B cell (primary cell): ENCODE data around the gene FHIP2A. TPM values are rescaled to one million over a fixed set of nuclear protein-coding genes. Genes with fewer than 3 reads are reported as not detected.

Experiments used
- ATAC-seq: fragments of 200-7000 bp; cut with Tn5 transposase; one replicate; pipeline ENCODE4 v1.10.0; 2021; ENCODE audit warnings: low read depth, mild to moderate bottlenecking, moderate number of reproducible peaks, moderate library complexity
- CTCF ChIA-PET: fragments of 350-600 bp; sonication (Branson Sonifier 250); formaldehyde crosslinking; loops from one replicate; lab custom pipeline; 2021; ENCODE audit warnings: antibody characterized with exemption, inconsistent platforms; lab: Charles Lee
- POLR2A ChIA-PET: fragments of 350-600 bp; sonication (Branson Sonifier 250); formaldehyde crosslinking; loops from one replicate; lab custom pipeline; 2021; ENCODE audit warnings: antibody characterized with exemption; lab: Charles Lee
- DNase-seq: peaks from one replicate; pipeline ENCODE4 v3.0.0; 2013
- H2AFZ ChIP-seq: 2 replicates; pipeline ENCODE4 v1.6.1; 2012; ENCODE audit warnings: mild to moderate bottlenecking, low read depth, low read length; ENCODE audit not compliant: insufficient read depth, poor library complexity, severe bottlenecking
- H3K27ac ChIP-seq, 2 donors: 1 replicate in 1 of 2; 2 replicates in 1 of 2; pipeline ENCODE4 v1.5.1; 2012 to 2013; ENCODE audit warnings: low read length in 2 of 2, mild to moderate bottlenecking in 2 of 2, moderate library complexity in 1 of 2
- H3K27me3 ChIP-seq, 4 experiments: fragments of 200-600 bp in 1 of 4; sonication (generic) in 1 of 4; replicated peaks in 1 of 4; 1 replicate in 2 of 4; 2 replicates in 2 of 4; pipeline versions ENCODE4 v1.6.1 to v1.7.0; 2013 to 2016; ENCODE audit warnings: low read length in 3 of 4, mild to moderate bottlenecking in 2 of 4, mixed read lengths in 1 of 4, moderate library complexity in 1 of 4; ENCODE audit not compliant: insufficient read depth in 4 of 4, control insufficient read depth in 3 of 4; ENCODE audit errors: control extremely low read depth in 1 of 4
- H3K36me3 ChIP-seq, 2 experiments: replicated peaks in 1 of 2; 1 replicate in 1 of 2; 2 replicates in 1 of 2; pipeline versions ENCODE4 v1.6.1 to v1.7.1; 2013; ENCODE audit warnings: low read length in 1 of 2; ENCODE audit not compliant: insufficient read depth in 2 of 2, control insufficient read depth in 1 of 2; ENCODE audit errors: control extremely low read depth in 1 of 2, extremely low read depth in 1 of 2
- H3K4me1 ChIP-seq, 2 donors: fragments of 200-600 bp in 1 of 2; sonication (generic) in 1 of 2; 1 replicate in 1 of 2; 2 replicates in 1 of 2; pipeline versions ENCODE4 v1.5.1 to v1.6.1; 2013 to 2017; ENCODE audit warnings: low read length in 2 of 2; ENCODE audit not compliant: control insufficient read depth in 2 of 2, insufficient read depth in 2 of 2
- H3K4me2 ChIP-seq: replicated peaks from 2 replicates; pipeline ENCODE3; 2012; ENCODE audit warnings: mild to moderate bottlenecking, low read depth, low read length; ENCODE audit not compliant: poor library complexity, severe bottlenecking
- H3K4me3 ChIP-seq, 5 experiments: fragments of 200-600 bp in 1 of 5; sonication (generic) in 1 of 5; 1 replicate in 3 of 5; 2 replicates in 2 of 5; pipeline versions ENCODE4 v1.5.1 to v1.7.0; 2011 to 2016; ENCODE audit warnings: low read length in 4 of 5, mild to moderate bottlenecking in 4 of 5, low read depth in 2 of 5, control low read depth in 1 of 5, moderate library complexity in 1 of 5; ENCODE audit not compliant: insufficient read depth in 1 of 5; ENCODE audit errors: control extremely low read depth in 1 of 5, extremely low read depth in 1 of 5
- H3K79me2 ChIP-seq: fragments of 200-600 bp; sonication (generic); one replicate; pipeline ENCODE4 v1.6.0; 2016; ENCODE audit warnings: low read length; ENCODE audit not compliant: control insufficient read depth, insufficient read depth
- H3K9ac ChIP-seq: fragments of 200-600 bp; sonication (generic); 2 replicates; pipeline ENCODE4 v1.6.1; 2017; ENCODE audit warnings: mild to moderate bottlenecking, low read length, moderate library complexity
- H3K9me3 ChIP-seq, 3 donors: one replicate each; pipeline versions ENCODE4 v1.6.1 to v1.7.1; 2013; ENCODE audit warnings: low read length in 2 of 3; ENCODE audit not compliant: control insufficient read depth in 2 of 3, insufficient read depth in 1 of 3; ENCODE audit errors: control extremely low read depth in 1 of 3
- H4K20me1 ChIP-seq: 2 replicates; pipeline ENCODE4 v1.6.0; 2012; ENCODE audit warnings: mild to moderate bottlenecking, low read length; ENCODE audit not compliant: insufficient read depth, control insufficient read depth, poor library complexity, severe bottlenecking
- H3K27ac Mint-ChIP-seq: one replicate; pipeline ENCODE4 v1.8.0; 2021; ENCODE audit warnings: mixed read lengths
- H3K27me3 Mint-ChIP-seq: one replicate; pipeline ENCODE4 v1.8.0; 2021; ENCODE audit warnings: mixed read lengths
- H3K4me1 Mint-ChIP-seq: one replicate; pipeline ENCODE4 v1.8.0; 2021; ENCODE audit warnings: mixed read lengths
- H3K4me3 Mint-ChIP-seq: one replicate; pipeline ENCODE4 v1.8.0; 2021; ENCODE audit warnings: mixed read lengths
- H3K9me3 Mint-ChIP-seq: one replicate; pipeline ENCODE4 v1.8.0; 2022; ENCODE audit warnings: mixed read lengths; ENCODE audit not compliant: insufficient read depth
- CTCF ChIP-seq: fragments of 200-600 bp; IDR thresholded peaks from one replicate; pipeline ENCODE4 v1.8.0; 2022; ENCODE audit warnings: antibody characterized with exemption, mild to moderate bottlenecking
- EZH2 ChIP-seq: IDR thresholded peaks from 2 replicates; pipeline ENCODE4 v1.6.1; 2012; ENCODE audit warnings: borderline replicate concordance, low read depth, mild to moderate bottlenecking, moderate library complexity, low read length; ENCODE audit not compliant: insufficient read depth, poor library complexity, severe bottlenecking
- WGBS: methylation state at CpG from one replicate; pipeline ENCODE4 v1.1.5; 2013; ENCODE audit warnings: missing lambda C conversion rate; ENCODE audit not compliant: insufficient coverage; 5-methylcytosine and 5-hydroxymethylcytosine counted together
- intact Hi-C: fragments of 100-400 bp; cut with micrococcal nuclease; formaldehyde crosslinking; loops from one replicate; pipeline ENCODE4 v1.10.0; 2022
- polyA plus RNA-seq: library from polyadenylated mRNA; depleted of rRNA; stranded (reverse); fragments of >200 nt; gene quantifications from 2 replicates; pipeline ENCODE4 v1.2.3, GENCODE V29; 2012
- total RNA-seq, 2 donors: library from RNA; stranded (reverse); fragments of 120-200 nt in 1 of 2; gene quantifications; 1 replicate in 1 of 2; 2 replicates in 1 of 2; pipeline versions ENCODE4 v1.2.3 to v1.2.4, GENCODE V29; 2013 to 2022

Gene FHIP2A
- total and polyA plus RNA-seq, 2 donors (not counting 1 experiment from before 2014, with no cell fraction given) = 4.9 to 18.2 TPM

- H3K4me3 Mint-ChIP-seq = no peak overlapping the region
- intact Hi-C loops = no loop called here
- Histone ChIP-seq H2AFZ (no peak overlapping the region), H3K27ac (no peak overlapping the region), H3K9me3 (no peaks in the 10 kb centered on the region), H3K4me3 (no peak overlapping the region), H3K4me2 (no peak overlapping the region), H3K27me3 (no peaks in the 10 kb centered on the region), H4K20me1 (peaks cover 5% of the 10 kb centered on the region), H3K9ac (no peak overlapping the region), H3K79me2 (peaks cover 40% of the 10 kb centered on the region), H3K36me3 (peaks cover 5 to 26% of the 10 kb centered on the region in 2 experiments), H3K4me1 (peaks cover 4 to 7% of the 10 kb centered on the region in 2 donors)
- ChIA-PET POLR2A (no interaction called here), CTCF (interaction anchor here (1.6 kb wide), 1 partner anchor 9 kb away, joined by 12 read pairs; the partner anchor contains the start of gene FHIP2A)
- no peak for DNase-seq
- no peaks in the 10 kb centered on the region for H3K27me3 Mint-ChIP-seq
- TF ChIP-seq CTCF (no peak), EZH2 (no peak)
- no peak overlapping the region for H3K27ac Mint-ChIP-seq
- 83% methylated on average over 1 of the region's 6 CpGs for WGBS
- ATAC-seq = no peak
- no peaks in the 10 kb centered on the region for H3K9me3 Mint-ChIP-seq
- peaks cover 21% of the 10 kb centered on the region for H3K4me1 Mint-ChIP-seq
Measured at GRCh38 chr10:114831186-114831867, 9.7 kb downstream of the FHIP2A start.

GRCh38 chr10:114837690-114838089, 16.1 kb downstream of the FHIP2A start:
- H2AFZ ChIP-seq = no peak overlapping the region
- no peak overlapping the region for H3K4me3 ChIP-seq
- Mint-ChIP-seq H3K27ac (no peak overlapping the region), H3K9me3 (no peaks in the 10 kb centered on the region), H3K4me3 (no peak overlapping the region), H3K27me3 (no peaks in the 10 kb centered on the region), H3K4me1 (no peaks in the 10 kb centered on the region)
- no peaks in the 10 kb centered on the region for H4K20me1 ChIP-seq
- TF ChIP-seq EZH2 (no peak), CTCF (no peak)
- ATAC-seq (no peak), DNase-seq (no peak)
- H3K9ac ChIP-seq = no peak overlapping the region
- WGBS = 100% methylated on average over 1 of the region's 3 CpGs
- H3K4me2 ChIP-seq = no peak overlapping the region
- ChIA-PET POLR2A (no interaction called here), CTCF (interaction anchor here (0.6 to 1.7 kb wide), 2 partner anchors 16 to 38 kb away, joined by 3 to 7 read pairs; partner anchors contain the start of gene FHIP2A)
- H3K36me3 ChIP-seq = peaks cover 2 to 46% of the 10 kb centered on the region in 2 experiments
- H3K79me2 ChIP-seq = peaks cover 2% of the 10 kb centered on the region
- no peaks in the 10 kb centered on the region for H3K27me3 ChIP-seq
- H3K9me3 ChIP-seq = no peaks in the 10 kb centered on the region
- H3K4me1 ChIP-seq = no peaks in the 10 kb centered on the region
- intact Hi-C loops = no loop called here
- no peak overlapping the region for H3K27ac ChIP-seq
